Right atrium auricular region (tissue), 2 donors: ENCODE data around the gene DNAAF9. TPM values are rescaled to one million over a fixed set of nuclear protein-coding genes. Genes with fewer than 3 reads are reported as not detected.
"Not testable (repeated sequence)": the region's sequence is repeated elsewhere in the genome, so short reads cannot be mapped to it uniquely, and the experiment has no call there.

Source experiments
- DNase-seq: peaks from one replicate; pipeline ENCODE4 v3.0.0-alpha.2; 2019; ENCODE audit warnings: low spot score
- H3K27ac ChIP-seq, 2 donors: fragments of 200-600 bp; sonication (generic); 1 replicate in 1 of 2; 2 replicates in 1 of 2; pipeline ENCODE4 v1.5.1; 2016 to 2019
- H3K27me3 ChIP-seq, 2 donors: fragments of 200-600 bp; sonication (generic); one replicate each; pipeline versions ENCODE4 v1.5.1 to v1.6.0; 2017 to 2019
- H3K36me3 ChIP-seq: fragments of 200-600 bp; sonication (generic); one replicate; pipeline ENCODE4 v1.5.1; 2016
- H3K4me1 ChIP-seq, 2 donors: fragments of 200-600 bp; sonication (generic); one replicate each; pipeline versions ENCODE4 v1.5.1 to v1.6.0; 2017 to 2019
- H3K4me3 ChIP-seq, 2 donors: fragments of 200-600 bp; sonication (generic); 1 replicate in 1 of 2; 2 replicates in 1 of 2; pipeline ENCODE4 v1.5.1; 2017 to 2019; ENCODE audit warnings: mild to moderate bottlenecking in 1 of 2, moderate library complexity in 1 of 2
- H3K9me3 ChIP-seq, 2 donors: fragments of 200-600 bp; sonication (generic); one replicate each; pipeline ENCODE4 v1.5.1; 2019
- CTCF ChIP-seq, 2 donors: fragments of 200-600 bp; sonication (generic); IDR thresholded peaks; one replicate each; pipeline ENCODE4 v1.5.1; 2019; ENCODE audit warnings: antibody characterized with exemption in 2 of 2
- total RNA-seq, 2 donors: library from RNA; depleted of rRNA; stranded (reverse); fragments of >200 nt; gene quantifications; one replicate each; pipeline ENCODE4 v1.1.0, GENCODE V29; 2016

The DNAAF9 gene
- total RNA-seq, 2 donors from 2014 or later, result 13.4 to 19.2 TPM

- Histone ChIP-seq H3K9me3 (no peaks in the 10 kb centered on the region), H3K4me1 (no peaks in the 10 kb centered on the region), H3K36me3 (no peaks in the 10 kb centered on the region), H3K27ac (no peak overlapping the region), H3K27me3 (no peaks in the 10 kb centered on the region), H3K4me3 (no peak overlapping the region)
- TF ChIP-seq CTCF (IDR thresholded peaks at IDR 0.05), result no peak
- no peak for DNase-seq
These were observed 23.6 kb upstream of the DNAAF9 start for GRCh38 chr20:3431109-3431508.

GRCh38 chr20:3430376-3431069 is 23.1 kb upstream of the DNAAF9 start:
- Histone ChIP-seq H3K27ac (no peak overlapping the region), H3K4me3 (no peak overlapping the region)

GRCh38 chr20:3426766-3427165 is 19.3 kb upstream of the DNAAF9 start:
- H3K4me3 ChIP-seq, DNase-seq: not testable (repeated sequence)

More at GRCh38 chr20:3430376-3431069, 23.1 kb upstream of the DNAAF9 start:
- TF ChIP-seq CTCF (IDR thresholded peaks at IDR 0.05), result no peak
- Histone ChIP-seq H3K4me1 (no peaks in the 10 kb centered on the region), H3K27me3 (no peaks in the 10 kb centered on the region), H3K36me3 (no peaks in the 10 kb centered on the region), H3K9me3 (no peaks in the 10 kb centered on the region)
- DNase-seq, result no peak

GRCh38 chr20:3423126-3423525 is 15.7 kb upstream of the DNAAF9 start:
- no peak overlapping the region for H3K27ac ChIP-seq
- DNase-seq, result no peak
- H3K4me3 ChIP-seq, result no peak overlapping the region
- no peaks in the 10 kb centered on the region for H3K9me3 ChIP-seq
- H3K4me1 ChIP-seq, result no peaks in the 10 kb centered on the region
- no peaks in the 10 kb centered on the region for H3K36me3 ChIP-seq
- no peaks in the 10 kb centered on the region for H3K27me3 ChIP-seq
- TF ChIP-seq CTCF (IDR thresholded peaks at IDR 0.05), result no peak

More at GRCh38 chr20:3426766-3427165, 19.3 kb upstream of the DNAAF9 start:
- H3K27me3 ChIP-seq, H3K9me3 ChIP-seq, H3K27ac ChIP-seq, H3K4me1 ChIP-seq, H3K36me3 ChIP-seq: not testable (repeated sequence)

GRCh38 chr20:3421985-3422384 is 14.5 kb upstream of the DNAAF9 start:
- no peak for DNase-seq
- no peaks in the 10 kb centered on the region for H3K4me1 ChIP-seq
- no peaks in the 10 kb centered on the region for H3K36me3 ChIP-seq
- no peak overlapping the region for H3K4me3 ChIP-seq
- H3K27me3 ChIP-seq, result no peaks in the 10 kb centered on the region
- no peak overlapping the region for H3K27ac ChIP-seq
- H3K9me3 ChIP-seq, result no peaks in the 10 kb centered on the region
- no peak for TF ChIP-seq CTCF (IDR thresholded peaks at IDR 0.05)

GRCh38 chr20:3420211-3420707 is 12.8 kb upstream of the DNAAF9 start:
- no peak overlapping the region for H3K27ac ChIP-seq

GRCh38 chr20:3418161-3418560 is 10.7 kb upstream of the DNAAF9 start:
- H3K36me3 ChIP-seq, H3K4me3 ChIP-seq, H3K27ac ChIP-seq, H3K4me1 ChIP-seq, H3K9me3 ChIP-seq, DNase-seq, H3K27me3 ChIP-seq: not testable (repeated sequence)

More at GRCh38 chr20:3420211-3420707, 12.8 kb upstream of the DNAAF9 start:
- Histone ChIP-seq H3K9me3 (no peaks in the 10 kb centered on the region), H3K36me3 (no peaks in the 10 kb centered on the region), H3K27me3 (no peaks in the 10 kb centered on the region), H3K4me3 (no peak overlapping the region), H3K4me1 (no peaks in the 10 kb centered on the region)
- no peak for TF ChIP-seq CTCF (IDR thresholded peaks at IDR 0.05)
- DNase-seq, result peak; percentile 77
